Esophagus squamous epithelium (tissue), 4 donors: ENCODE results near the gene OSBPL10.

ENCODE experiments used
- POLR2A ChIP-seq, 4 donors: fragments of 450-650 bp; IDR thresholded peaks; one replicate each; pipeline ENCODE4 v1.6.1; 2017; ENCODE audit warnings: antibody characterized with exemption in 4 of 4, mild to moderate bottlenecking in 4 of 4, moderate library complexity in 3 of 4
- TF ChIP-seq, protein P1 (sequence below), 6 experiments: fragments of 450-650 bp in 4 of 6; fragments of 200-600 bp in 2 of 6; sonication (generic) in 2 of 6; IDR thresholded peaks; one replicate each; pipeline ENCODE4 v1.5.1; 2016 to 2019; ENCODE audit warnings: antibody characterized with exemption in 6 of 6, mild to moderate bottlenecking in 4 of 6, moderate library complexity in 4 of 6

GRCh38 chr3:31810991-31811433 is 170.1 kb downstream of the OSBPL10 start:
- TF ChIP-seq, protein P1, sequence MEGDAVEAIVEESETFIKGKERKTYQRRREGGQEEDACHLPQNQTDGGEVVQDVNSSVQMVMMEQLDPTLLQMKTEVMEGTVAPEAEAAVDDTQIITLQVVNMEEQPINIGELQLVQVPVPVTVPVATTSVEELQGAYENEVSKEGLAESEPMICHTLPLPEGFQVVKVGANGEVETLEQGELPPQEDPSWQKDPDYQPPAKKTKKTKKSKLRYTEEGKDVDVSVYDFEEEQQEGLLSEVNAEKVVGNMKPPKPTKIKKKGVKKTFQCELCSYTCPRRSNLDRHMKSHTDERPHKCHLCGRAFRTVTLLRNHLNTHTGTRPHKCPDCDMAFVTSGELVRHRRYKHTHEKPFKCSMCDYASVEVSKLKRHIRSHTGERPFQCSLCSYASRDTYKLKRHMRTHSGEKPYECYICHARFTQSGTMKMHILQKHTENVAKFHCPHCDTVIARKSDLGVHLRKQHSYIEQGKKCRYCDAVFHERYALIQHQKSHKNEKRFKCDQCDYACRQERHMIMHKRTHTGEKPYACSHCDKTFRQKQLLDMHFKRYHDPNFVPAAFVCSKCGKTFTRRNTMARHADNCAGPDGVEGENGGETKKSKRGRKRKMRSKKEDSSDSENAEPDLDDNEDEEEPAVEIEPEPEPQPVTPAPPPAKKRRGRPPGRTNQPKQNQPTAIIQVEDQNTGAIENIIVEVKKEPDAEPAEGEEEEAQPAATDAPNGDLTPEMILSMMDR (IDR thresholded peaks at IDR 0.05) = no peak
- no peak for TF ChIP-seq POLR2A (IDR thresholded peaks at IDR 0.05)
